COR-L47 (cell line): ENCODE measurements around the gene OSMR.
A peak's percentile ranks its signal among the peaks of the same experiment; 100 is the strongest.

Experiments used
- DNase-seq: peaks from one replicate; lab custom pipeline; 2025; lab: John Stamatoyannopoulos, UW

The OSMR gene

DNA sequence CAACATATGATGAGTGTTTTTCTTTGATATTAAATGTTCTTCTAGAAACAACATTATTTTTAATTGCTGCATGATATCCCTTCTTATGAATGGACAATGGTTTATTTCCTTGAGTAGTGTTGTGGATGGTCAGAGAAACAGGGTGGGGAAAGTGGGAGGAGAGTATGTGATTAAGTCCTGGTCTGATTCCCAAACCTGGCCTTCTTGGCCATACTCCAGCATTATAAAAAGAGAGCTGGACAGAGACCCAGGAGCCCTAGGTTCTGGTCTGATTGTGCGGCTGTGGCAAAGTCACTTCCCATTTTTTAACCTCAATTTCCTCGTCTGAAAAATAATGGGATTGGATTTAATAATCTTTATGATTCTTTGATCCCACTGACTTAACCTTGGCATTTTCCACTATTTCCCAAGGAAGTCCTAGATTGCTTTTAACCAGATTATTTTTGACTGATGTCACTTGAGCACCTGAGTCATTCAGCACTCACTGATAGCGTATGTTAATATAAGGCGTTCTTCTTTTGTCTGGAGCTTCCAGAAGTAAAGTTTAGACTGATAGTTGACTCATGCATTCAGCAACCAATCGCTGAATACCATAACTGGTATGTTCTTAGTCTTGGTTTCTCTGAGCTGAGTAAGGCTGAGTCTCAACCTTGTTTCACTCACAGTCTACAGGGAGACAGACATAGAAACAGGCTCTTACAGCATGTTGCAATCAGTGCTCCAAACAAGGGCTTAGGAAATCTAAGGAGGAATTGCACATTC is 26.2 kb downstream of the OSMR start:
- DNase-seq = no peak

DNA sequence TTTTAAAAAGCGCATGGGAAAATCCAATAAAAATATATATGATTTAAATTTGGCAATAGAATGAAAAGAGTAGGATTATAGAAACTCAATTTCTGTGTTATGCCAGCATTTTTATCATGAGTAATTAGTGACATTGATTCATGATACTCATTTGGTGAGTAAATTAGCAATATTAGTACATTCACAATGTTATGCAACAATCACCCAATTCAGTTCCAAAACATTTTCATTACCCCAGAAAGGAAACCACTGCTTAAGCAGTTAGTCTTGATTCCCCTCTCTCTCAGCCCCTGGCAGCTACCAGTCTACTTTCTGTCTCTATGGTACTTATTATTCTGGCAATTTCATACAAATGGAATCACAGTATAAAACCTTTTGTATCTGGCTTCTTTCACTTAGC is 27.0 kb downstream of the OSMR start:
- DNase-seq = no peak

- no peak for DNase-seq
These were observed 29.2 kb downstream of the OSMR start for GRCh38 chr5:38874948-38875456.

DNA sequence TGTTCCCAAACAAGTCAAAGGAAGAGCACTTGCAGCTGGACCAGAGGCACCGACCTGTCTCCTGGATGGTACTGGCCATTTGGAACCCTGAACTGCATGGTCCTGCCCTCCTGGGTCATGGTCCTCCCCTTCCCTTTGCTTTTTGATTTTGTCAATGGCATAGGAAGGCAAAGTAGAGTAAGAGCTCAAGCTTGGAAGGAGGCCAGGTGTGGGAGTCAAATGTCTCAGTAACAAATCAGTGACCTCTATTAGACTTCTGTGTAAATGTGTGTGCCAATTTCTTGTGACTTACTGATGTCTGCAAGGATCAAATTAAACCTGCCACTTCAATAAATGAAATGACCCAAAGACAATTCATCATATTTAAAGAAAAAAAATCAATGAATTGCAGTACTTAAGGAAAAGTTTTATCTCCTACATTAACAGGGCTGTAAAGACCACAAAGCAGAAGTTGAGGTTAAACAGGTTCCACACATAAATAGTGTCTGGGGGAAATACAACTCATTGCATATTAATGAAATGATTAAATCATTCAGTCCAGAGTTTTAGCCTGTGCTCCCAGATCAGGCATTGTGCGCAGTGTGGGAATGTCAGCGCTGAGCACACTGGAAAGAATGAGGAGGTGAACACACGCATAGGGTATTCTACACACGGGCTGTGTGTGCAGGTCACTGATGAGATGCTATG is 32.7 kb downstream of the OSMR start:
- no peak for DNase-seq

- DNase-seq = no peak
These were observed 33.3 kb downstream of the OSMR start for GRCh38 chr5:38879078-38879460.

- no peak for DNase-seq
These were observed 38.0 kb downstream of the OSMR start for GRCh38 chr5:38883842-38884241.

DNA sequence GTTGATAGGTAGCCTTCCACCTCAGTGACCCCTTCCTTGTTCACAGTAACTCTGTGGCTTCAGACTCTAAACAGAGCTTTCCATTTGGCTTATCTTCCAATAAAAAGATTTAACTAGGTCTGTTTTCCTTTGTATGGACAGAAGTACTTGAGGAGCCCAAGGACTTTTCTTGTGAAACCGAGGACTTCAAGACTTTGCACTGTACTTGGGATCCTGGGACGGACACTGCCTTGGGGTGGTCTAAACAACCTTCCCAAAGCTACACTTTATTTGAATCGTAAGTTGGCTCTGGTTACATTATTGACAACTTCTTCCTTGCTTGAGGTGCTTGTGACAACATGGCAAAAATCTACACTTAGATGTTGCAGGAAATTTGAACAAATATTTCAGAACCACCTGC is 39.4 kb downstream of the OSMR start:
- no peak for DNase-seq

DNA sequence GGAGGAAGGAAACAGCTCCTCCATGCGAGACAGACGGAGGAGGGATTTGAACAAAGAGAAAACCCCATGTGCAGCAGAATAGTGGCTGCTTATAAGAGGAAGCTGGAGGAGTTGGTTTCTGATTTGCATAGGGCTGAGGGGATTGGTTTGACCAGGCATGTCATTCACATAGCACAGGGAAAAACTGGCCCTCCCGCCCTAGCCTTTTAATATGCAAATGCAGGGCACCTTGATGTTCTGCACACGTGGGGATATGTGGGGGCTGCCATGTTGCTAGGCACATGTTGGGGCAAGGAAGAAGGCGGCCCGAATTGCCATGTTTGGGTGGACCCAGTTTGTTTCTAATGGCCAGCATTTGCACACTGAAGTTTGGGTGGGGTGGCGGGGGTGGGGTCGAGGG is 42.2 kb downstream of the OSMR start:
- DNase-seq = no peak

- DNase-seq = no peak
These were observed 43.6 kb downstream of the OSMR start for GRCh38 chr5:38889424-38889823.

- DNase-seq = no peak
These were observed 45.8 kb downstream of the OSMR start for GRCh38 chr5:38891563-38891962.

DNA sequence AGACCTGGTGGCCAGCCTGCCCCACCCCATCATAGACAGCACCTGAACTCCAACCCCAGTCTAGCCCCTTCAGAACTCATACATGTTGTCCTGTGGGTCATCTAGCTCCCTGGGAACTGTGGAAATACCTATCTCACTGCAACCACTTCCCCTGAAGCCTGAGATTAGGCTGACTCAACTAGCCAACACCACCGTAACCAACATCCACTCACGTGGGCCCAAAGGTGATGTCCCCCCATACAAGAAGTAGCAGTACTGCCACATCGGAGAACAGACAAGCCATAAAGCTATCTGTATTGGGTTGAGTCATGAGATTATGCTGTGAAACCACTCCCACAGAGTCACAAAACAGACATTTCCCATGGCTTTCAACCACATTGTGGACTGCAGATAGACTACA is 46.6 kb downstream of the OSMR start:
- no peak for DNase-seq

- no peak for DNase-seq
These were observed 50.9 kb downstream of the OSMR start for GRCh38 chr5:38896760-38897159.

- DNase-seq = no peak
These were observed 54.1 kb downstream of the OSMR start for GRCh38 chr5:38899936-38900335.

- no peak for DNase-seq
These were observed 59.7 kb downstream of the OSMR start for GRCh38 chr5:38905516-38905915.

- DNase-seq = no peak
These were observed 60.7 kb downstream of the OSMR start for GRCh38 chr5:38906503-38906902.

- DNase-seq = no peak
These were observed 66.1 kb downstream of the OSMR start for GRCh38 chr5:38911933-38912332.

DNA sequence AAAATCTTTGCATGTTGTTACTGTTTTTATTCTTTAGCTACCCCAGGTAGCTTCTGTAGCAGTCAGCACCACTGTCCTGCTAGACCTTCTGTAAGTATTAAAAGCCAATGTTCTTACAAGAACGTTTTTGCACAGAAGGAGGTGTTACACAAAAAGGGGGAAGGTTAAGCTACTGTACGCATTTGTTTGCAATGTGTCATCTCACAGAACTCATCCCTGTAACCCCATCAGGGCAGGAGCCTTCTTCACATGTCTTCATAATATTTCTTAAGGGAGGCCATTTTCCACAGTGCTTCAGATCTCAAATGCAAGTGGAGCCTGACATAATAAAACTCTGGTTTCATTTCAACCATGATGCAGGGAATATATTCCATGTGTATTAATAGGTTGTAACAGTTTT is 67.9 kb downstream of the OSMR start:
- no peak for DNase-seq

DNA sequence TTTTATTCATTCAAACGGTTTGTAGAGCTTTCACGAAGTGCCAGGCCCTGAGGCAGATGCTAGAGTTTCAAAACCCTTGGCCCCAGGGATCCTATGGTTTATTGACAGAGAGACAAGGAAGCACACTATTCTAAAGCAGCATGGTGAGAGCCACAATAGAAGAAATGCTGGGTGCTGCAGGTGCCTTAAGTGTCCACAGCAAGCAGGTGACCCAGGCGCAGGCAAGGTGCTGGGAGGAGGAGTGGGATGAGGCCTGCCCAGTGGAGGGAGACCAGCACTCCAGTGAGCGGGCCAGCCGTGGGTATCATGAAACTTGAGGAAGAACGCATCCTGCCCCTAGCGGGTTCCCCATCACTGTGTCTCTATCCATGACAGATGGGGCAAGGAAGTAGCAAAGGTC is 71.0 kb downstream of the OSMR start:
- no peak for DNase-seq

DNA sequence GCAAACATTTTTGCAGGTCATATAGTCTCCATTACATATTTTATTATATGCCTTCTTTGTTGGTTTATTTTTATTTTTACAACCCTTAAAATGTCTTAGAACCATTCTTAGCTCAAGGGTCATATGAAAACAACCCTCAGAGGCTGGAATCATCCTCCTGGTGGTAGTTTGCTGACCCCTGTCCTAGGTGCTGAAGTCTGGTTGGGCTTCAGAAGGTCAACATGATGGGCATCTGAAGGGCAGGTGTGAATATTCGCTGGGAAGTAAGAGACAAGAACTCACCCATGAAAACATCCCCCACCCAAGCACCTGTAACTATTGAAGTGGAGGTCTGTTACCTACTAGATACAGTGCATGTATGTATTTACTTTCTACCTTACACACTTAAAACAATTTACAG is 75.4 kb downstream of the OSMR start:
- no peak for DNase-seq

- peak; percentile 0 for DNase-seq
These were observed 76.4 kb downstream of the OSMR start for GRCh38 chr5:38922199-38922598.

DNA sequence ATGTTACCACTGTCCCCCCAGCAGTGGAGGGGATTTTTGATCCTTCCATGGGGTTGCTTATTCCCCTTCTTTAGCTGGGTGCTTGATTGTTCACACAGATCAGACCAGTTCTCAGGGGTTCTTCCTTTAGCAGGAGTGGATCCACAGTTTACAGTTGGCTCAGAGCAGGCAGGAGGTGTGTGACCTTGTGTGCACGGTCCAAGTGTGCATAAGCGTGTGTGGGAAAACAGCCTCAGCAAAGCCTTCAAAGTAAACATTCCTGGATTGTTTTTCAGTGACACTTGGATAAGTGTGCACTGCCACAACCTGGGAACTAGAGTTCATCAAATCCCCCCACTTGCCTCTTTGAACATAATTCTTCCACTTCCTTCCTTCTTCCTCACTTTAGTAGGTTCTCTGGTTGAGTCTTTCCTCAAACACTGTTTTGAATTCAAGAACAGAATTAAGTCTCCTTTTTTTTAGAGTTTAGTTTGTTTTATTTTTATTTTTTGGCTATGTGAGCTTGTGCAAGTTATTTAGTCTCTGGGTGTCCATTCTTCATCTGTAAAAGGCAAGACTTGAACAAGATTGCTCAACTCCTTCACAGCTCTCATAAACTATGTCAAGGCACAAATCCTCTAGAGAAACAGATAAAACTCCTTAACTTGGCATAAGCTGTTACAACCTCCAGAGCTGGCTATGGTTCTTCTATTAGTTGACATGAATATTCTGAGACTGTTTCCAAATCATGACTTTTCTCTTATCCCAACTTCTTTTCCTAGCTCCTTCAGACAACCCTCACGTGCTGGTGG is 78.0 kb downstream of the OSMR start:
- no peak for DNase-seq

GRCh38 chr5:38925154-38925925 is 79.5 kb downstream of the OSMR start:
- no peak for DNase-seq
